Measurements from ENCODE around the gene MYADM.

MYADM gene

DNA sequence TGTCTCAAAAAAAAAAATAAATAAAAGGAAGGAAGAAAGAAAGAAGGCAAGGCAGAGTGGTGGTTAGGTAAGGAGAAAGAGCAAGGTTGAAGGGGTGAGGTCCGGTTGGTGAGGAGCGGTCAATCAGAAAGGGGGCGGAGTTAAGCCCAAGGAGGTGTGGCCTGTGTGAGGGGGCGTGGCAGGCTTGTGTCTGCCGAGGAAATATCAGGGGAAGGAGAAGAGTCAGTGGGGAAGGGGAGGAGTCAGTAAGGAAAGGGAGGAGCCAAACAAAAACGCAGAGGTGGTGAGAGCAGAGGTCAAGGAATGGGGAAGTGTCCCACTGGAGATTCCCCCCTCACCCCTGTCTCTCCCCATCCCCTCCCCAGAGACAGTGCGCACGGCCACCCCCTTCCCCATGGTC, 47.3 kb downstream of the MYADM start:
- DNase-seq (ENCODE audit: low read depth): no peak

DNA sequence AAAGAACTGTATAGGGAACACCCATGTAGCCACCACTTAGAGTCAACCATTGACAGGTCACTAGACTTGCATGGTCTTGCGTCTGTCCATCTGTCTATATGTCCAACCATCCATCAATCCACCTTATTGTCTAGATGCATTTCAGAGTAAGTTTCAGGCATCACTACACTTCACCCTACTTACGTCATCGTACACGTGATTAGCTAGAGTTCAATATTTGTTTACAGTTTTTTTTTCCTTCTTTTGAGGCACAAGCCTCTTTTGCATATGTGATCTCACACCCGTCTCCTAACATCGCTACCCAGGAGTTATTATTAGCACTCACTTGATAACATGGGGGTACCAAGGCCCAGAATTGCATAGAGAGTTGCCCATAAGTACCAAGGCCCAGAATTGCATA, 48.3 kb downstream of the MYADM start:
- DNase-seq (ENCODE audit: low read depth): no peak

DNA sequence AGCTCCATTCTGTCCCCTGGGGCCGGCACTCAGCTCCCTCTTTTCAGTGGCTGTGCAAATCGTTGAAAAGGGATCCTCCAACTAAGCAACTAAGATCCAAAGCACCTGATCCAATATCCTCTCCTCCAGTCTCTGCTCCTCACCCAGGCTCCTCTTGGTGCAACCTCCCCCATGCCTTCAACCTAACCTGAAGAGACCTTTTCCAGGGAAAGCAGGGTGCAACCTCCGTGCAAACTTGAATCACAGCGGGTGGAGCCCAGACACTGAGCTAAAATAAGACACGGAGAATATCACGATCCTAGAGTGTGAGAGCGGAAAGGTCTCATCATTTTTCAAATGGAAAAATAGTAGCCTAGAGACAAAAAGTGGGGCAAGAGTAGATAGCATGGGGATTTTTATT, 49.7 kb downstream of the MYADM start:
- DNase-seq (ENCODE audit: low read depth): no peak

All from stromal cell of bone marrow (primary cell).